SK-N-SH (cell line): ENCODE results near the gene ZNF211. TPM values are rescaled to one million over a fixed set of nuclear protein-coding genes. Genes with fewer than 3 reads are reported as not detected.

ENCODE experiments used
- CTCF ChIA-PET: fragments of 300-600, 350-600 bp; formaldehyde crosslinking; extraction: SDS; loops from one replicate; lab custom pipeline; 2021; lab: Yijun Ruan, JAX
- POLR2A ChIA-PET: fragments of 350-600 bp; sonication (Branson Sonifier 250); formaldehyde crosslinking; extraction: SDS; loops from one replicate; lab custom pipeline; 2020; ENCODE audit warnings: antibody characterized with exemption, inconsistent platforms; lab: Yijun Ruan, JAX
- DNase-seq: peaks from one replicate; pipeline ENCODE4 v3.0.0; 2012
- H2AFZ ChIP-seq: fragments of 200-600 bp; sonication (generic); 2 replicates; pipeline ENCODE4 v1.8.1; 2016; ENCODE audit warnings: antibody characterized with exemption, mild to moderate bottlenecking, low read depth
- H3F3A ChIP-seq: fragments of 200-600 bp; sonication (generic); replicated peaks from 2 replicates; pipeline ENCODE3; 2016; ENCODE audit warnings: antibody characterized with exemption, mild to moderate bottlenecking; ENCODE audit not compliant: insufficient read depth
- H3K27ac ChIP-seq, 2 experiments: fragments of 200-500 bp in 1 of 2; fragments of 200-600 bp in 1 of 2; sonication (Bioruptor generic) in 1 of 2; sonication (generic), shearing (Covaris generic) in 1 of 2; 2 replicates each; pipeline versions ENCODE4 v1.5.1 to v1.6.1; 2014 to 2016; ENCODE audit warnings: low read depth in 2 of 2, inconsistent platforms in 1 of 2, low read length in 1 of 2, mild to moderate bottlenecking in 1 of 2, mixed read lengths in 1 of 2
- H3K27me3 ChIP-seq: fragments of 200-600 bp; sonication (generic), shearing (Covaris generic); 2 replicates; pipeline ENCODE4 v1.6.1; 2016; ENCODE audit warnings: mixed run types; ENCODE audit not compliant: insufficient read depth
- H3K36me3 ChIP-seq, 2 experiments: fragments of 200-500 bp in 1 of 2; fragments of 200-600 bp in 1 of 2; sonication (Bioruptor generic) in 1 of 2; sonication (generic) in 1 of 2; replicated peaks in 1 of 2; 2 replicates each; pipeline versions ENCODE3 to v1.5.1; 2014 to 2016; ENCODE audit warnings: low read length in 1 of 2, mild to moderate bottlenecking in 1 of 2; ENCODE audit not compliant: insufficient read depth in 2 of 2, control insufficient read depth in 1 of 2
- H3K4me1 ChIP-seq, 2 experiments: fragments of 200-500 bp in 1 of 2; fragments of 200-600 bp in 1 of 2; sonication (Bioruptor generic) in 1 of 2; sonication (generic), shearing (Covaris generic) in 1 of 2; 2 replicates each; pipeline versions ENCODE4 v1.5.1 to v1.6.1; 2014 to 2016; ENCODE audit warnings: low read depth in 1 of 2, low read length in 1 of 2, mixed run types in 1 of 2; ENCODE audit not compliant: insufficient read depth in 2 of 2, control insufficient read depth in 1 of 2
- H3K4me2 ChIP-seq: fragments of 200-600 bp; sonication (generic), shearing (Covaris generic); 2 replicates; pipeline ENCODE4 v1.6.1; 2017; ENCODE audit warnings: mixed run types
- H3K4me3 ChIP-seq, 2 experiments: fragments of 200-500 bp in 1 of 2; fragments of 200-600 bp in 1 of 2; sonication (Bioruptor generic) in 1 of 2; sonication (generic), shearing (Covaris generic) in 1 of 2; 2 replicates each; pipeline versions ENCODE4 v1.5.1 to v1.8.1; 2014 to 2016; ENCODE audit warnings: low read depth in 2 of 2, inconsistent platforms in 1 of 2, low read length in 1 of 2, mild to moderate bottlenecking in 1 of 2, mixed read lengths in 1 of 2, moderate library complexity in 1 of 2
- H3K79me2 ChIP-seq: fragments of 200-600 bp; sonication (generic); 2 replicates; pipeline ENCODE4 v1.8.1; 2017; ENCODE audit warnings: mild to moderate bottlenecking; ENCODE audit not compliant: insufficient read depth
- H3K9ac ChIP-seq: fragments of 200-600 bp; sonication (generic); 2 replicates; pipeline ENCODE4 v1.6.1; 2017; ENCODE audit warnings: mixed run types
- H3K9me2 ChIP-seq: fragments of 200-600 bp; sonication (generic); 2 replicates; pipeline ENCODE4 v1.6.1; 2017; ENCODE audit warnings: mixed run types
- H3K9me3 ChIP-seq: fragments of 200-600 bp; sonication (generic); 2 replicates; pipeline ENCODE4 v1.6.1; 2017; ENCODE audit warnings: mixed run types, mild to moderate bottlenecking, moderate library complexity
- H4K20me1 ChIP-seq: fragments of 200-600 bp; sonication (generic); 2 replicates; pipeline ENCODE4 v1.6.1; 2017; ENCODE audit warnings: mild to moderate bottlenecking, mixed run types; ENCODE audit not compliant: insufficient read depth
- CHD2 ChIP-seq: fragments of 150-350 bp; IDR thresholded peaks from 2 replicates; pipeline ENCODE4 v1.6.1; 2018; ENCODE audit warnings: low read length; ENCODE audit not compliant: partially characterized antibody
- EZH2phosphoT487 ChIP-seq: fragments of 200-600 bp; sonication (generic); IDR thresholded peaks from 2 replicates; pipeline ENCODE4 v1.6.1; 2017; ENCODE audit warnings: low read depth, mixed run types, mild to moderate bottlenecking, antibody characterized with exemption, moderate library complexity, borderline replicate concordance
- FOSL2 ChIP-seq: IDR thresholded peaks from 2 replicates; pipeline ENCODE4 v1.4.0; 2012; ENCODE audit warnings: low read depth, mild to moderate bottlenecking, moderate library complexity, borderline replicate concordance
- FOXJ3 ChIP-seq: sonication (generic); formaldehyde crosslinking; IDR thresholded peaks from 2 replicates; pipeline ENCODE4 v1.5.1; 2020; ENCODE audit warnings: mild to moderate bottlenecking, missing genetic modification reagents
- FOXM1 ChIP-seq: IDR thresholded peaks from 2 replicates; pipeline ENCODE4 v1.4.0; 2012; ENCODE audit warnings: low read depth, mild to moderate bottlenecking
- GATA2 ChIP-seq: sonication (generic); formaldehyde crosslinking; IDR thresholded peaks from 2 replicates; pipeline ENCODE4 v1.5.0; 2020; ENCODE audit warnings: mild to moderate bottlenecking, missing genetic modification reagents
- JUND ChIP-seq: IDR thresholded peaks from 2 replicates; pipeline ENCODE4 v1.4.0; 2012
- NRF1 ChIP-seq: IDR thresholded peaks from 2 replicates; pipeline ENCODE4 v1.6.1; 2012; ENCODE audit warnings: low read depth, mild to moderate bottlenecking, low read length
- POLR2AphosphoS5 ChIP-seq: IDR thresholded peaks from 2 replicates; pipeline ENCODE4 v1.6.1; 2012; ENCODE audit warnings: low read depth, low read length
- RXRA ChIP-seq: IDR thresholded peaks from 2 replicates; pipeline ENCODE4 v1.4.0; 2012; ENCODE audit warnings: low read depth, mild to moderate bottlenecking, borderline replicate concordance
- SIN3A ChIP-seq: IDR thresholded peaks from 2 replicates; pipeline ENCODE4 v1.6.1; 2012; ENCODE audit warnings: low read depth, mild to moderate bottlenecking, low read length, moderate library complexity, borderline replicate concordance
- SMC3 ChIP-seq: IDR thresholded peaks from 2 replicates; pipeline ENCODE4 v1.6.1; 2012; ENCODE audit warnings: low read depth, low read length, improper control_type of control experiment
- TEAD4 ChIP-seq: IDR thresholded peaks from 2 replicates; pipeline ENCODE4 v1.4.0; 2012; ENCODE audit warnings: mild to moderate bottlenecking, borderline replicate concordance; ENCODE audit not compliant: insufficient read depth
- YY1 ChIP-seq: IDR thresholded peaks from 2 replicates; pipeline ENCODE4 v1.4.0; 2012; ENCODE audit warnings: low read depth, mild to moderate bottlenecking
- WGBS: methylation state at CpG from one replicate; pipeline ENCODE4 v1.1.6; 2017; ENCODE audit warnings: low lambda C conversion rate; 5-methylcytosine and 5-hydroxymethylcytosine counted together
- polyA plus RNA-seq, 3 experiments: library from polyadenylated mRNA; depleted of rRNA; stranded (reverse); fragments of >200 nt; gene quantifications; 2 replicates each; pipeline ENCODE4 v1.2.3, GENCODE V29; 2012
- TF ChIP-seq, protein P1 (sequence below): IDR thresholded peaks from 2 replicates; pipeline ENCODE4; 2012
- TF ChIP-seq, protein P2 (sequence below): IDR thresholded peaks from 2 replicates; pipeline ENCODE4 v1.6.1; 2012; ENCODE audit warnings: mild to moderate bottlenecking, low read depth, low read length, moderate library complexity
- TF ChIP-seq, protein P3 (sequence below): IDR thresholded peaks from 2 replicates; pipeline ENCODE4 v1.4.0; 2012; ENCODE audit warnings: low read depth
- TF ChIP-seq, protein P4 (sequence below): IDR thresholded peaks from 2 replicates; pipeline ENCODE4 v1.4.0; 2012; ENCODE audit warnings: low read depth, borderline replicate concordance

ZNF211 gene
- polyA plus RNA-seq, 1 of the 3 experiments (the other 2 are of a cell fraction), result 8.6 TPM

DNA sequence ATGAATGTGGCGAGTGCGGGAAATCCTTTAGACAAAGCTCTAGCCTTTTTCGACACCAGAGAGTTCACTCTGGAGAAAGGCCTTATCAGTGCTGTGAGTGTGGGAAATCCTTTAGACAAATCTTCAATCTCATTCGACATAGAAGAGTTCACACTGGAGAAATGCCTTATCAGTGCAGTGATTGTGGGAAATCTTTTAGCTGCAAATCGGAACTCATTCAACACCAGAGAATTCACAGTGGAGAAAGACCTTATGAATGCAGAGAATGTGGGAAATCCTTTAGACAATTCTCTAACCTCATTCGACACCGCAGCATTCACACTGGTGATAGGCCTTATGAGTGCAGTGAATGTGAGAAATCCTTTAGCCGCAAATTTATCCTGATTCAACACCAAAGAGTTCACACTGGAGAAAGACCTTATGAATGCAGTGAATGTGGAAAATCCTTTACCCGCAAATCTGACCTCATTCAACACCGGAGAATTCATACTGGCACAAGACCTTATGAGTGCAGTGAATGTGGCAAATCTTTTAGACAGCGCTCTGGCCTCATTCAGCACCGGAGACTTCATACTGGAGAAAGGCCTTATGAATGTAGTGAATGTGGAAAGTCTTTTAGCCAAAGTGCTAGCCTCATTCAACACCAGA, 54.5 kb downstream of the ZNF211 start:
- Histone ChIP-seq H3F3A (no peaks in the 10 kb centered on the region), H3K4me3 (no peak overlapping the region; a peak in 1 of 4 replicates), H4K20me1 (no peaks in the 10 kb centered on the region), H3K27ac (no peak overlapping the region), H2AFZ (no peak overlapping the region), H3K9me3 (peaks cover 20% of the 10 kb centered on the region), H3K4me1 (peaks cover 4 to 5% of the 10 kb centered on the region in 2 experiments; a peak in 1 of 4 replicates), H3K9ac (no peak overlapping the region), H3K79me2 (peaks cover 95% of the 10 kb centered on the region), H3K36me3 (peaks cover 45 to 59% of the 10 kb centered on the region in 2 experiments), H3K27me3 (no peaks in the 10 kb centered on the region), H3K9me2 (no peaks in the 10 kb centered on the region), H3K4me2 (no peak overlapping the region)
- 97% methylated on average over 12 of the region's 12 CpGs for WGBS
- ChIA-PET POLR2A (no interaction called here), CTCF (no interaction called here)
- DNase-seq, result no peak
- TF ChIP-seq GATA2 (CRISPR knock-in tag) (no peak), POLR2AphosphoS5 (no peak), SMC3 (no peak), FOXM1 (no peak), YY1 (no peak), EZH2phosphoT487 (no peak), CHD2 (no peak), JUND (no peak), TEAD4 (no peak), NRF1 (no peak), FOSL2 (no peak), SIN3A (no peak), FOXJ3 (CRISPR knock-in tag) (no peak), RXRA (no peak)
- TF ChIP-seq, protein P1, sequence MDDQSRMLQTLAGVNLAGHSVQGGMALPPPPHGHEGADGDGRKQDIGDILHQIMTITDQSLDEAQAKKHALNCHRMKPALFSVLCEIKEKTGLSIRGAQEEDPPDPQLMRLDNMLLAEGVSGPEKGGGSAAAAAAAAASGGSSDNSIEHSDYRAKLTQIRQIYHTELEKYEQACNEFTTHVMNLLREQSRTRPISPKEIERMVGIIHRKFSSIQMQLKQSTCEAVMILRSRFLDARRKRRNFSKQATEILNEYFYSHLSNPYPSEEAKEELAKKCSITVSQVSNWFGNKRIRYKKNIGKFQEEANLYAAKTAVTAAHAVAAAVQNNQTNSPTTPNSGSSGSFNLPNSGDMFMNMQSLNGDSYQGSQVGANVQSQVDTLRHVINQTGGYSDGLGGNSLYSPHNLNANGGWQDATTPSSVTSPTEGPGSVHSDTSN, result no peak
- TF ChIP-seq, protein P2, sequence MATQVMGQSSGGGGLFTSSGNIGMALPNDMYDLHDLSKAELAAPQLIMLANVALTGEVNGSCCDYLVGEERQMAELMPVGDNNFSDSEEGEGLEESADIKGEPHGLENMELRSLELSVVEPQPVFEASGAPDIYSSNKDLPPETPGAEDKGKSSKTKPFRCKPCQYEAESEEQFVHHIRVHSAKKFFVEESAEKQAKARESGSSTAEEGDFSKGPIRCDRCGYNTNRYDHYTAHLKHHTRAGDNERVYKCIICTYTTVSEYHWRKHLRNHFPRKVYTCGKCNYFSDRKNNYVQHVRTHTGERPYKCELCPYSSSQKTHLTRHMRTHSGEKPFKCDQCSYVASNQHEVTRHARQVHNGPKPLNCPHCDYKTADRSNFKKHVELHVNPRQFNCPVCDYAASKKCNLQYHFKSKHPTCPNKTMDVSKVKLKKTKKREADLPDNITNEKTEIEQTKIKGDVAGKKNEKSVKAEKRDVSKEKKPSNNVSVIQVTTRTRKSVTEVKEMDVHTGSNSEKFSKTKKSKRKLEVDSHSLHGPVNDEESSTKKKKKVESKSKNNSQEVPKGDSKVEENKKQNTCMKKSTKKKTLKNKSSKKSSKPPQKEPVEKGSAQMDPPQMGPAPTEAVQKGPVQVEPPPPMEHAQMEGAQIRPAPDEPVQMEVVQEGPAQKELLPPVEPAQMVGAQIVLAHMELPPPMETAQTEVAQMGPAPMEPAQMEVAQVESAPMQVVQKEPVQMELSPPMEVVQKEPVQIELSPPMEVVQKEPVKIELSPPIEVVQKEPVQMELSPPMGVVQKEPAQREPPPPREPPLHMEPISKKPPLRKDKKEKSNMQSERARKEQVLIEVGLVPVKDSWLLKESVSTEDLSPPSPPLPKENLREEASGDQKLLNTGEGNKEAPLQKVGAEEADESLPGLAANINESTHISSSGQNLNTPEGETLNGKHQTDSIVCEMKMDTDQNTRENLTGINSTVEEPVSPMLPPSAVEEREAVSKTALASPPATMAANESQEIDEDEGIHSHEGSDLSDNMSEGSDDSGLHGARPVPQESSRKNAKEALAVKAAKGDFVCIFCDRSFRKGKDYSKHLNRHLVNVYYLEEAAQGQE, result no peak
- TF ChIP-seq, protein P3, sequence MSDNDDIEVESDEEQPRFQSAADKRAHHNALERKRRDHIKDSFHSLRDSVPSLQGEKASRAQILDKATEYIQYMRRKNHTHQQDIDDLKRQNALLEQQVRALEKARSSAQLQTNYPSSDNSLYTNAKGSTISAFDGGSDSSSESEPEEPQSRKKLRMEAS, result no peak
- TF ChIP-seq, protein P4, sequence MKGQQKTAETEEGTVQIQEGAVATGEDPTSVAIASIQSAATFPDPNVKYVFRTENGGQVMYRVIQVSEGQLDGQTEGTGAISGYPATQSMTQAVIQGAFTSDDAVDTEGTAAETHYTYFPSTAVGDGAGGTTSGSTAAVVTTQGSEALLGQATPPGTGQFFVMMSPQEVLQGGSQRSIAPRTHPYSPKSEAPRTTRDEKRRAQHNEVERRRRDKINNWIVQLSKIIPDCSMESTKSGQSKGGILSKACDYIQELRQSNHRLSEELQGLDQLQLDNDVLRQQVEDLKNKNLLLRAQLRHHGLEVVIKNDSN, result no peak
